Hypothalamus (tissue), 51 donors: ENCODE measurements around the gene DOCK1.

ENCODE experiments used
- DNase-seq, 51 donors: peaks; one replicate each; lab custom pipeline; 2025; lab: John Stamatoyannopoulos, UW

Gene DOCK1

DNA sequence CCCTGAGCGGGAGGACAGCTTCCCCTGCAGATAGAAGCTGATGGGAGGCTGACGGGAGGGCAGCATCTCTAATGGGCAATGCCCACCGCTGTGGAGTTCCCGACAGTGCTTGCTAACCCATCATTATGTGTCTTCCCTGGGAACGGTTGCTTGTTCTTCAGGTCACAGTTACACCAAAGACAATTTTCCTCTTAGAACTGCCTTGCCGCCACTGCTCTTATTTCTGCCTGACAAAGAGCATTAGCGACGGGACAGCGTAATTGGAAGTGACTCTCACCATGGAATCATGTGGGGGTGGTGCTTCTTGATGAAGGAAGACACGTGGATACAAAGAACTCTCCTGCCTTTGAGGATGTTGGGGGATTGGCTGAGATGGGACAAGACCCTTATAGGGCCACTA, 562.6 kb downstream of the DOCK1 start:
- no peak for DNase-seq

DNA sequence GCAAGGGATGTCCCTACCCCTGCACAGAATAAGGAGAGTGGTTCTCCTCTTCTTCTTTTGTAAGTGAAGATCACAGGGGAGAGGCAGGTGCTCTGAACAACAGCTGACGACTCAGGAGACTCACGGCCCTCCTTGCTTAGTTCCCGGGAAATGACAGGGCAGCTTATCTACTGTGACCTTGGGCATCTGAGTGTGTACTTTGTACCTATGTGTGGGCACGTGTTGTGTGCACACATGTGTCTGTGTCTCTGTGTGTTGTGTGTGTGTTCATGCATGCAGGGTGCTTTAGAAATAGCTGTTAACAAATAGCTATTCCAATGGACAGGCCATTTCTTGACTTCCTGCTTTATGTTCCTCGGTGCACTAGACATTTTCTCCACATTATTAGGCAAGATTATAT, 563.4 kb downstream of the DOCK1 start:
- DNase-seq = no peak

- no peak for DNase-seq
Measured at GRCh38 chr10:127470911-127471310, 565.7 kb downstream of the DOCK1 start.

DNA sequence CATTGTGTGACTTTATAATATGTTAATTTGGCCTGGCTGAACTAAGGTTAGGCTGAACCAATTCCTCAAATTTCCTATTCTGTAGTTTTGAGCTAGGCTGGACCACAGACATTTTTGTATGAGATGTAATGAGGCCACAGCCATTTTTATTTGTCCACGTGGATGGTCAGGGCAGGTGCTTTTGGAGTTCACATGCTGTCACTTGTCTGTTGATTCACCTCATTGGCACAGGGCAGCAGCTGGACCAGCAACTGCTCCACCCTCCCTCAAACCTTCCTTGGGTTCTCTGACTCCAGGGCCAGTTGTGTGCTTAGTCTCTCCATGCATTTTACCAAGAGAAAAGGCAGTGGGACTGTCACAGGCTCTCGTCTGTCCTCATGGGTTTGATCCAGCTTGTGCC, 567.7 kb downstream of the DOCK1 start:
- no peak for DNase-seq

- DNase-seq = no peak
Measured at GRCh38 chr10:127474501-127474900, 569.3 kb downstream of the DOCK1 start.

DNA sequence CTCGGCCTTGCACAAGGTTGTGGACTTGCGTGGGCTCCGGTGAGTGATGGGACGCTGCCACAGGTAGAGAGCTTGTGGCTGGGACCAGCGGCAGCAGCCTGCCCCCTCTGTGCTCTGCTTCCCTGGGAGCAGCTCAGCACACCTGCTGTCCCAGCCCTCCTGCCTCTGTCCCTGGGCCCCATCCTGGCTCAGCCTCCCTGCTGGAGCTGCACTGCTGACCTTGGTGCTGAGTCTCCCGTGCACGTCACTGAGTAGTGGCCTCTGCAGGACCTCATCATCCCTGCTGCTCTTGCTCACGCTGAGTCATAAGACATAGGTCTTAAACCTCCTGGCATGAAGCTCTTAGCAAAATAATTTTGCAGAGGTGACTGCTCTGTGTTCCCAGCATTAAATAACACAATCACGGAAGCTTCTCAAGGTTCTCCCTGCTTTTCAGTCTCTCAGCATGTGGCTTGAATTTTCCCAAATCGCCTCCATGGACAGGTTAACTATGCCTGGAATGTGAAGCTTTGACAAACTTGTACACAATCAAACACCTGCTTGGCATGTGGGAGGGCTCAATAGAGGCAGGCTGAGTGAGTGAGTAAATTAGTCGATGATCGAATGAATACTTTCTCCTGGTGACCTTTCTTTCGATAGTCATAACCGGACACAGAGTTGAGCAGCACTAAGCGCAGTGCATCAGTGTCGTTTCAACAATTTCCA, 580.1 kb downstream of the DOCK1 start:
- no peak for DNase-seq

GRCh38 chr10:127486355-127486754, 581.1 kb downstream of the DOCK1 start:
- no peak for DNase-seq

DNA sequence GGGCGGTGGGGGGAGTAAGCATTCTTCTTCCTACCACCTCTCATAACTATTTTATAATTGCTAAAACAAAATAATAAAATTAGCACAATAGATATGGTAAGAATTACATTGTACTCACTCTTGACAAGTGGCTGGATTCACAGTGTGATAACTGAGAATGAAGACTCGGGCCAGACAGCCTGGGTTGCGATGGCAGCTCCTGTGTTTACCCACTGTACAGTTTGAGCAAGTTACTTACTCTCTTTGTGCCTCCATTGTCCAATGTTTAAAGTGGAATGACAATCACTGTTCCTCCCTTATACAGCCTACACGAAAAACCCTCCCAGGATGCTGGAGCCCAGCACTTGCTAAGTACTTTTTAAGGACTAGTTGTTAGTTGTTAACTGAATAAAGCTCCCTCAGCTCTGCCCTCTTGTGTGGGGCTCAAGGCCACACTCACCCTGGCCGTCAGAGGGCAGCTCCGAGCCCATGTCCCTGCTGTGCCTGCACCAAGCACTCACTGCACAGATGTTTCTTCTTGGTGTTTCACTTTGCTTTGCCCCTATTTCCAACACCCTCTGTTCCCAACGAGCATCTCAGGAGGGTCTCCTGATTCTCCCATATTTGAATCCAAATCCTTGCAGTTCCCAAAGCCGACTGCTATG, 587.5 kb downstream of the DOCK1 start:
- DNase-seq = no peak

DNA sequence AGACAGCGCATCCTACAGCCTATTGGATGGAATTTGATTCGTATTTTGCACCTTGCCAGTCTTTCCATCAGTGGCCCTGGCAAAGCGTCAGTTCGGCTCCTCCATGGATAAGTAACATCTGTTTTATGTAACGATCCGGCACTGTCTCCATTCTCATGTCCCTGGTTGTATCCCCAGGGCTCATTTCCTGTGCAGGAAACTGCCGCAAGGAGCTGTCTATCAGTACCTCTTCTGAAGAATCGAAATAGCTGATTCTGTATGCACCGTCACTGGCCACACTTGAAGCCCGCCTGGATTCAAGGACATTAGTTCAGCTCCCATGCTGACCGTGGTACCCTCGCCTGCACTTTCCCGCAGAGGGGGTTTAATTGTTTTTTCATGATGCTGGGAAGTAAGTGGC, 590.8 kb downstream of the DOCK1 start:
- no peak for DNase-seq

DNA sequence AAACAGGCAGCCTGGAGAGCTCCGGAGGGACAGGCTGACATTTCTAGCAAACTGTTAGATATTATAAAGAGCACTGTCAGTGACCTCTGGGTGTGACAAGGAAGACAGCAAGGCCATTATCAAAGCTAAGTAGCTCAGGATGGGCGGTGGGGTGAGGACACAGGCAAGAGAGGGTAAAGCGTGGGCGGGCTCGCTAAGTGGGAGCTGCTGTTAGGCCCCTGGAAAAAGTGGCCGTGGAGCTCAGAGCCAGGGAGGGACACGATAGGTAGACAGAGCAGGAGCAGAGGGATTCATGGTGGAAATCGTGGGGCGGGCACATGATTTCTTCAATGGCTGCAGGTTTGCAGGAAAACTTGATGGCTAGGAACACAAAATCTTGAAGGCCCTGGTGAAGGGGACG, 592.5 kb downstream of the DOCK1 start:
- DNase-seq = no peak

GRCh38 chr10:127498087-127498486, 592.9 kb downstream of the DOCK1 start:
- no peak for DNase-seq

- no peak for DNase-seq
Measured at GRCh38 chr10:127500127-127500526, 594.9 kb downstream of the DOCK1 start.
